ENCODE measurements around the gene LGR6.

The LGR6 gene

GRCh38 chr1:202153284-202153683 lies 40.3 kb upstream of the LGR6 start:
- DNase-seq (no peak), ATAC-seq (replicated peaks) (no peak)
- peaks cover 92% of the 10 kb centered on the region for H3K36me3 Mint-ChIP-seq (ENCODE audit: insufficient read depth)
- no peak overlapping the region for H3K4me3 Mint-ChIP-seq
- H3K27me3 Mint-ChIP-seq = no peaks in the 10 kb centered on the region
- H3K27ac Mint-ChIP-seq = peak overlapping the region in 1 of 2 donors; percentile 23
- H3K4me1 Mint-ChIP-seq (ENCODE audit: low read depth in 2 of 2) = peaks cover 26 to 49% of the 10 kb centered on the region in 2 donors
- no peaks in the 10 kb centered on the region for H3K9me3 Mint-ChIP-seq

GRCh38 chr1:202154148-202154765 lies 39.3 kb upstream of the LGR6 start:
- peaks cover 34 to 59% of the 10 kb centered on the region in 2 donors for H3K4me1 Mint-ChIP-seq (ENCODE audit: low read depth in 2 of 2)
- no peaks in the 10 kb centered on the region for H3K9me3 Mint-ChIP-seq
- peak overlapping the region in 1 of 2 donors; percentile 37 for H3K4me3 Mint-ChIP-seq
- ATAC-seq (replicated peaks) = no peak
- DNase-seq = no peak
- peak overlapping the region; percentile 72 to 83 for H3K27ac Mint-ChIP-seq
- H3K36me3 Mint-ChIP-seq (ENCODE audit: insufficient read depth) = peaks cover 93% of the 10 kb centered on the region
- no peaks in the 10 kb centered on the region for H3K27me3 Mint-ChIP-seq

- Mint-ChIP-seq H3K4me1 (ENCODE audit: low read depth in 2 of 2) (peaks cover 41 to 65% of the 10 kb centered on the region in 2 donors), H3K36me3 (ENCODE audit: insufficient read depth) (peaks cover 92% of the 10 kb centered on the region), H3K4me3 (peak overlapping the region in 1 of 2 donors; percentile 37), H3K27ac (peak overlapping the region; percentile 72 to 83), H3K9me3 (no peaks in the 10 kb centered on the region), H3K27me3 (no peaks in the 10 kb centered on the region)
- peak; percentile 55 to 63 (median 55) for DNase-seq
- peak; percentile 78 for ATAC-seq (replicated peaks)
Observed at GRCh38 chr1:202154766-202155477, 38.7 kb upstream of the LGR6 start.

DNA sequence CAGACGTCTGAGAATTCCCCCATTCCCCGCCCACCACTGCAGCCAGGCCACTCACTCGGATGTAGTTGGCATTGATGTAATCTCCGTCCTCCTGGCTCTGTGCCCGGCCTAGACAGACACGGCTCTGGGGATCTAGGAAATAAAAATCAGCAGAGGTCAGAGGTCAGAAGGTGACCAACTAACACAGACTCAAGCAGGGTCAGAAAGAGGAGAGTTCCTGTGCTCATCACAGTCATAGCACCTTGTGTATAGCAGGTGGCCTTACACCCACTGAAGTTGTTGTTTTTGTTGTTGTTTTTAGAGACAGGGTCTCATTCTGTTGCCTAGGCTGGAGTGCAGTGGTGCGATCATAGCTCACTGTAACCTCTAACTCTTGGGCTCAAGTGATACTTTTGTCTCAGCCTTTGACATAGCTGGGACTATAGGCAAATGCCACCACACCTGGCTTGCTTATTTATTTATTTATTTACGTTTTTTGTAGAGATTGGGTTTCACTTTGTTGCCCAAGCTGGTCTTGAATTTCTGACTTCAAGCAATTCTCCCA lies 38.0 kb upstream of the LGR6 start:
- H3K4me3 Mint-ChIP-seq = peak overlapping the region in 1 of 2 donors; percentile 42
- H3K36me3 Mint-ChIP-seq (ENCODE audit: insufficient read depth) = peaks cover 92% of the 10 kb centered on the region
- H3K27me3 Mint-ChIP-seq = no peaks in the 10 kb centered on the region

DNA sequence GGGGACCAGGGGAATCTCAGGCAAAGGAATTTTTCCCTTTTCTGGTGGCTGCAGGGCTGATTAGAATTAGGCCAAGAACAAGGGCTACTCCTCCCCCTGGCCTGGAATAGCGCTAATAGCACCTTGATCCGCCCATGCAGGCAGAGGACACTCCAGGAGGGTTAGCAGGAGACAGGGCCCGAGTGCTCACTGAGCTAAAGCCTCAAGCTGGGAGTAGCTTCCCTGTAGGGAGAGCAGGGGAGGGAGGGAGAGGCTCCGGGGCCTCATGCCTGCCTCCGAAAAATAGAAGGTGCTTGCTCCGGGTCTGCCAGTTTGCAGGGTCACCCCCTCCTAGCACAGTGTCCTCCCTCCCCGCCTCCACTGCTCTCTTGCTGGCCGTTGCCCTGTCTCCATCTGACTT lies 37.0 kb upstream of the LGR6 start:
- no peaks in the 10 kb centered on the region for H3K9me3 Mint-ChIP-seq
- ATAC-seq (replicated peaks) (no peak), DNase-seq (no peak)
- H3K27ac Mint-ChIP-seq = peak overlapping the region; percentile 58 to 98
- peak overlapping the region; percentile 42 to 97 for H3K4me3 Mint-ChIP-seq
- no peaks in the 10 kb centered on the region for H3K27me3 Mint-ChIP-seq
- H3K4me1 Mint-ChIP-seq (ENCODE audit: low read depth in 2 of 2) = peaks cover 50 to 76% of the 10 kb centered on the region in 2 donors
- H3K36me3 Mint-ChIP-seq (ENCODE audit: insufficient read depth) = peaks cover 86% of the 10 kb centered on the region

More for the DNA sequence above, 38.0 kb upstream of the LGR6 start:
- peak overlapping the region; percentile 72 to 83 for H3K27ac Mint-ChIP-seq
- ATAC-seq (replicated peaks) (no peak), DNase-seq (no peak)
- H3K4me1 Mint-ChIP-seq (ENCODE audit: low read depth in 2 of 2) = peaks cover 46 to 72% of the 10 kb centered on the region in 2 donors
- H3K9me3 Mint-ChIP-seq = no peaks in the 10 kb centered on the region

GRCh38 chr1:202157945-202158344 lies 35.7 kb upstream of the LGR6 start:
- H3K4me3 Mint-ChIP-seq = peak overlapping the region; percentile 97 to 99
- peak overlapping the region; percentile 98 to 100 for H3K27ac Mint-ChIP-seq
- peaks cover 63 to 85% of the 10 kb centered on the region in 2 donors for H3K4me1 Mint-ChIP-seq (ENCODE audit: low read depth in 2 of 2)
- no peak for DNase-seq
- no peaks in the 10 kb centered on the region for H3K9me3 Mint-ChIP-seq
- H3K36me3 Mint-ChIP-seq (ENCODE audit: insufficient read depth) = peaks cover 82% of the 10 kb centered on the region
- no peak for ATAC-seq (replicated peaks)
- no peaks in the 10 kb centered on the region for H3K27me3 Mint-ChIP-seq

DNA sequence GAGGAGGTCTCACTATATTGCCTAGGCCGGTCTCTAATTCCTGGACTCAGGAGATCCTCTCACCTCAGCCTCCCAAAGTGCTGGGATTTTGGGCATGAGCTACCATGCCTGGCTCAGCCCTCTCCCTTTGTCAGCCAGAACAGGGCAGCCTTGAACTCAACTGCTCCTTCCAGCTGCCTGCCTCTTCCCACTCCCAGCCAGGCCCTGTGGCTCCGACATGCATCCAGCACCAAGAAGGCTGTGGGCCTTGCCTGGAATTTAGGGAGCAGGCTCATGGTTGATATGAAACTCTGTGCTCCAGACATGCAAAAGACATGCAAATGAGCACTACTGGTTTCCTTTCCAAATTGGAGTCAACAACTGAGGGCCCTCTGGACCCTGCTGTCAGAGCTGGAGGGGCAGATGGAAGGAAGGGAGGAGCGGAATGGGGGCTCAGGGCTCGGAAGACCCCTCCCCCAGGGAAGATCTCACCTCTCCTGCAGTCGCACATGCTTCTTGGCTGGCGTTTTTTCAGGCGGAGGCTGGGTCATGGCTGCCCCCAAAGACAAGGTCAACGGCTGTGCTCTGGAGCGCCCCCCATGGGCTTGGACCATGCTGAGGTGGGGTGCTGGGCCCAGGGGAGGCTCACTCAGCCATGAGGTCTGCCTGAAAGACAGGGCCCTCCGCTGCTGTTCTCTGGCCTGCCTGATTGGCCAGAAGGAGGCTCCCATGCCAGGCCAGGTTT lies 34.6 kb upstream of the LGR6 start:
- ATAC-seq (replicated peaks) (no peak), DNase-seq (no peak)
- Mint-ChIP-seq H3K9me3 (no peaks in the 10 kb centered on the region), H3K4me3 (peak overlapping the region; percentile 97 to 99), H3K4me1 (ENCODE audit: low read depth in 2 of 2) (peaks cover 69 to 88% of the 10 kb centered on the region in 2 donors), H3K27ac (peak overlapping the region; percentile 98 to 100), H3K36me3 (ENCODE audit: insufficient read depth) (peaks cover 73% of the 10 kb centered on the region), H3K27me3 (no peaks in the 10 kb centered on the region)

DNA sequence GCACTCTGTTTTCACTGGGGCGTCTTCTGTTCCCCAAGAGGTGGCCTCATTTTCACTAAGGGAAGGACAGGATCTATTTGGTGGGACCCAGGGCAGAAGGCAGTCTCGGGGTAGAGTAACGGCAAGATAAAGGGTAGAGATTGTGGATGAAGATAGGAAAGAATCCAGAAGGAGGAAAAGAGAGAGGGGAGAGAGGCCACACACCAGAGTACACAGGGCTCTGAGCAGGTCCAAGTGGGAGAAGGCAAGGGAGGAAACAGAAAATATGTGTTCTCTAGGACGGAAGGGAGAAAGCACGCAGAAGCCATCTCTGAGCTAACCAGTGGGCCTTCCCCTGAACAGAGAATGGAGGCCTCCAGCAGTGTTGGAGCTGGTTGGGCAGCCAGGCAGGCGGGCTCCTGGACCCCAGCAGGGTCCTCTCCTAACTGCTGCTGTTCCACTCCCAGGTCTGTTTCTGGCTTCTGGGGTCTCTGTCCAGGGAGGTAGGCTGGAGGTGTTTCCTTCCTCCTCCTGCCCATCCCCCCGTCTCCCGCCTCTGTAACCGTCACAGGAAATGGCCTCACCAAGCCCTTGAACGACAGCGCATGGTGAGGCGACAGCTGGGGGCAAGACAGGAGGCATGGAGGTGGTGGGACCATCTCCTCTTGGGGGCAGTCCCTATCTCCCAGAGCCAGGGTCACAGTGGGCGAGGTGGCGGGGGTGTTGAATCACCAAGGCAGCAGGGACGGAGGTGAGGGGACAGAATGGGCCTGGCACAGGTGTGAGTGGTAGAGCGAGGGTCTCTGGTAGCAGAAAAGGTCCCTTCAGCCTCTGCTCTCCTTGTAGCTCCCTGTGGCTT lies 33.8 kb upstream of the LGR6 start:
- Mint-ChIP-seq H3K9me3 (no peaks in the 10 kb centered on the region), H3K36me3 (ENCODE audit: insufficient read depth) (peaks cover 68% of the 10 kb centered on the region), H3K4me3 (peak overlapping the region; percentile 97 to 99), H3K27me3 (no peaks in the 10 kb centered on the region), H3K27ac (peak overlapping the region; percentile 98 to 100), H3K4me1 (ENCODE audit: low read depth in 2 of 2) (peaks cover 73 to 93% of the 10 kb centered on the region in 2 donors)
- DNase-seq = peak in 2 of 3 experiments; percentile 30 to 37
- peak; percentile 21 for ATAC-seq (replicated peaks)

DNA sequence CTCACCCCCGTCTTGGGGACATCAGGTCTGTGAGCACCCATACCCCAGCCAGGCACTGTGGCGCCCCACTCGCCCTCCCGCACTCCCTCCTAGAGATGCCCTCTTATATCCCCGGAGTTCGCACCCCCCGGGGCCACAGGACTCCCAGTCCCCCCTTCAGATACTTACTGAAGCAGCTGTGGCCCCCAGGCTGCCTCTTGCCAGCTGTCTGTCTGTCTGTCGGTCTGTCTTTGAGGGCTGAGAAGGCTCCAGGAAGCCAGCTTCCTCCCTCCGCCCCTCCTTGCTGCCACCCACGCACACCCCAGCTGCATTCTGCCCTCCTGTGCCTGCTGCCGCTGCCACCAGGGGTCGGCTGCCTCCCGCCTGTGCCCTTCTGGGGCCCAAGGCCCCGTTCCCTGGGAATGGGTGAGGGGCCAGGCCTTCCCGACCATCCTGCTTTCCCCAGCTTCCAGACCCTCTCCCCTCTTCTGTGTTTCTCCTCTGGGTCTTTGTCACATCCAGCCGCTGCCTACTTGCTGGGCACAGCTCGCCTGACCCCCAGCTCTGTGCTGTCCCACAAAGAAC lies 33.1 kb upstream of the LGR6 start, which contains the start of gene PTPN7:
PTPN7 (minus strand) TSS at position 226 of the 564 bp plus-strand sequence. CDS start 1,200 bp downstream, outside the sequence.
- peak; percentile 74 to 78 (median 75) for DNase-seq

GRCh38 chr1:202161151-202162046 lies 32.2 kb upstream of the LGR6 start:
- H3K9me3 Mint-ChIP-seq = no peaks in the 10 kb centered on the region
- H3K4me1 Mint-ChIP-seq (ENCODE audit: low read depth in 2 of 2) = peaks cover 73 to 80% of the 10 kb centered on the region in 2 donors
- peaks cover 63% of the 10 kb centered on the region for H3K36me3 Mint-ChIP-seq (ENCODE audit: insufficient read depth)
- peak overlapping the region; percentile 97 to 99 for H3K4me3 Mint-ChIP-seq
- ATAC-seq (replicated peaks) (no peak), DNase-seq (no peak)
- H3K27ac Mint-ChIP-seq = peak overlapping the region; percentile 98 to 100
- no peaks in the 10 kb centered on the region for H3K27me3 Mint-ChIP-seq

More for the DNA sequence above, 33.1 kb upstream of the LGR6 start, which contains the start of gene PTPN7:
- Mint-ChIP-seq H3K27me3 (no peaks in the 10 kb centered on the region), H3K4me3 (peak within 1 kb of the TSS; percentile 97 to 99), H3K9me3 (no peaks in the 10 kb centered on the region), H3K27ac (peak within 1 kb of the TSS; percentile 98 to 100), H3K36me3 (ENCODE audit: insufficient read depth) (peaks cover 68% of the 10 kb centered on the region), H3K4me1 (ENCODE audit: low read depth in 2 of 2) (peaks cover 74 to 89% of the 10 kb centered on the region in 2 donors)
- ATAC-seq (replicated peaks) = peak; percentile 70

DNA sequence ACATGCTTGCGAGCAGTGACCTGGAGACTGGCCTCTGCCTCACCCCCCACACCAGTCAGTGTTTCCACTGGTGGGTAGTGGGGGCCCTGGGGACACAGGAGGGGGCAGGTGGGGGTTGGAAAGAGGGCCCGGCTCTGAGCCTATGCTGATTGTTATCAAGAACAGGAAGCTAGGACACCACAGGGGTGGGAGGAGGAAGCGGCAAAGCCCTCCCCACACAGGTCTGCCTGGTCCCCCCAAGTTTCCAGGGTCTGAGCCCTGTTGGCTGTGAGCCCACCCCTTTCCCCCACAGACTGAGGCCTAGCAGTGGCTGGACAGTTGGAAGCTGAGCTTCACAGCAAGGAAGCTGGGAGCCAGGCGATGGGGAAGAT lies 31.6 kb upstream of the LGR6 start:
- DNase-seq (peak in 1 of 3 experiments; percentile 22), ATAC-seq (replicated peaks) (peak; percentile 14)
- H3K27me3 Mint-ChIP-seq = no peaks in the 10 kb centered on the region
- peaks cover 57% of the 10 kb centered on the region for H3K36me3 Mint-ChIP-seq (ENCODE audit: insufficient read depth)
- H3K9me3 Mint-ChIP-seq = no peaks in the 10 kb centered on the region
- peak overlapping the region; percentile 98 to 100 for H3K27ac Mint-ChIP-seq
- H3K4me1 Mint-ChIP-seq (ENCODE audit: low read depth in 2 of 2) = peaks cover 74 to 78% of the 10 kb centered on the region in 2 donors
- H3K4me3 Mint-ChIP-seq = peak overlapping the region; percentile 97 to 99
